H9 (cell line): ENCODE data around the gene DTWD2. TPM values are rescaled to one million over a fixed set of nuclear protein-coding genes. Genes with fewer than 3 reads are reported as not detected.

Experiments used
- DNase-seq: peaks from one replicate; pipeline ENCODE4 v3.0.0-alpha.2; 2017
- H2AFZ ChIP-seq: one replicate; pipeline ENCODE4 v1.6.1; 2013; ENCODE audit warnings: mild to moderate bottlenecking, low read length, control low read depth, moderate library complexity
- H2AK5ac ChIP-seq: 2 replicates; pipeline ENCODE4 v1.6.1; 2013; ENCODE audit warnings: low read length, control low read depth, mixed read lengths; ENCODE audit not compliant: insufficient read length
- H2BK120ac ChIP-seq: one replicate; pipeline ENCODE4 v1.6.1; 2013; ENCODE audit warnings: low read depth, mild to moderate bottlenecking, low read length, control low read depth, inconsistent platforms; ENCODE audit not compliant: poor library complexity, severe bottlenecking
- H2BK12ac ChIP-seq: 2 replicates; pipeline ENCODE4 v1.6.1; 2013; ENCODE audit warnings: low read length, control low read depth, mixed read lengths, low read depth; ENCODE audit not compliant: insufficient read length
- H2BK15ac ChIP-seq: 2 replicates; pipeline ENCODE4 v1.6.1; 2013; ENCODE audit warnings: low read depth, low read length, control low read depth
- H2BK20ac ChIP-seq: one replicate; pipeline ENCODE4 v1.6.1; 2013; ENCODE audit warnings: low read depth, mild to moderate bottlenecking, low read length, control low read depth, inconsistent platforms; ENCODE audit not compliant: poor library complexity, severe bottlenecking
- H2BK5ac ChIP-seq: 2 replicates; pipeline ENCODE4 v1.6.1; 2013; ENCODE audit warnings: low read length, control low read depth, mixed read lengths; ENCODE audit not compliant: insufficient read length
- H3K14ac ChIP-seq: 2 replicates; pipeline ENCODE4 v1.6.1; 2013; ENCODE audit warnings: low read length, control low read depth; ENCODE audit not compliant: insufficient read depth
- H3K18ac ChIP-seq: 2 replicates; pipeline ENCODE4 v1.6.1; 2013; ENCODE audit warnings: low read depth, mild to moderate bottlenecking, mixed read lengths, low read length, control low read depth; ENCODE audit not compliant: insufficient read length
- H3K23ac ChIP-seq: 2 replicates; pipeline ENCODE4 v1.6.1; 2013; ENCODE audit warnings: low read length, control low read depth, mixed read lengths, low read depth; ENCODE audit not compliant: insufficient read length
- H3K23me2 ChIP-seq: 2 replicates; pipeline ENCODE4 v1.6.1; 2013; ENCODE audit warnings: low read depth, mild to moderate bottlenecking, mixed read lengths, low read length, control low read depth; ENCODE audit not compliant: insufficient read length, poor library complexity, severe bottlenecking
- H3K27ac ChIP-seq: 2 replicates; pipeline ENCODE4 v1.5.1; 2013; ENCODE audit warnings: low read length, control low read depth, mixed read lengths, low read depth; ENCODE audit not compliant: insufficient read length
- H3K27me3 ChIP-seq: 2 replicates; pipeline ENCODE4 v1.6.1; 2013; ENCODE audit warnings: low read length, control low read depth, inconsistent platforms; ENCODE audit not compliant: insufficient read depth
- H3K4ac ChIP-seq: 2 replicates; pipeline ENCODE4 v1.6.1; 2013; ENCODE audit warnings: low read depth, mild to moderate bottlenecking, control low read depth, inconsistent platforms, low read length, moderate library complexity
- H3K4me1 ChIP-seq: 2 replicates; pipeline ENCODE4 v1.6.1; 2013; ENCODE audit warnings: low read length, control low read depth, inconsistent platforms; ENCODE audit not compliant: insufficient read depth
- H3K4me2 ChIP-seq: 2 replicates; pipeline ENCODE4 v1.6.1; 2013; ENCODE audit warnings: low read length, control low read depth, mixed read lengths; ENCODE audit not compliant: insufficient read length, insufficient read depth
- H3K56ac ChIP-seq: 2 replicates; pipeline ENCODE4 v1.6.1; 2013; ENCODE audit warnings: low read depth, mild to moderate bottlenecking, mixed read lengths, low read length, control low read depth; ENCODE audit not compliant: insufficient read length
- H3K79me1 ChIP-seq: 2 replicates; pipeline ENCODE4 v1.6.1; 2013; ENCODE audit warnings: low read depth, mild to moderate bottlenecking, moderate library complexity, low read length, control low read depth, inconsistent platforms; ENCODE audit not compliant: insufficient read depth, poor library complexity, severe bottlenecking
- H3K79me2 ChIP-seq: 2 replicates; pipeline ENCODE4 v1.6.1; 2013; ENCODE audit warnings: low read length, control low read depth, inconsistent platforms; ENCODE audit not compliant: insufficient read depth
- H3K9ac ChIP-seq: 2 replicates; pipeline ENCODE4 v1.6.1; 2013; ENCODE audit warnings: low read length, control low read depth, mixed read lengths; ENCODE audit not compliant: insufficient read length; ENCODE audit errors: extremely low read depth
- H3K9me3 ChIP-seq: one replicate; pipeline ENCODE4 v1.6.1; 2013; ENCODE audit warnings: low read depth, low read length, inconsistent platforms; ENCODE audit not compliant: control insufficient read depth
- H3T11ph ChIP-seq: one replicate; pipeline ENCODE4 v1.6.1; 2013; ENCODE audit warnings: mild to moderate bottlenecking, low read length, control low read depth, inconsistent platforms
- H4K20me1 ChIP-seq: one replicate; pipeline ENCODE4 v1.6.1; 2013; ENCODE audit not compliant: control insufficient read depth, insufficient read length, insufficient read depth
- H4K5ac ChIP-seq: 2 replicates; pipeline ENCODE4 v1.6.1; 2013; ENCODE audit warnings: low read depth, mild to moderate bottlenecking, mixed read lengths, low read length, control low read depth; ENCODE audit not compliant: insufficient read length
- H4K8ac ChIP-seq: replicated peaks from 2 replicates; pipeline ENCODE4 v1.6.1; 2013; ENCODE audit warnings: low read length, control low read depth, mixed read lengths, low read depth; ENCODE audit not compliant: insufficient read length
- H4K91ac ChIP-seq: 2 replicates; pipeline ENCODE4 v1.6.1; 2013; ENCODE audit warnings: low read depth, mild to moderate bottlenecking, moderate library complexity, mixed read lengths, low read length, control low read depth; ENCODE audit not compliant: insufficient read length
- H3K27ac Mint-ChIP-seq, 3 experiments: 2 replicates in 2 of 3; 3 replicates in 1 of 3; pipeline ENCODE4 v1.8.0; 2020 to 2021; ENCODE audit warnings: mixed read lengths in 3 of 3, mild to moderate bottlenecking in 1 of 3, moderate library complexity in 1 of 3
- H3K27me3 Mint-ChIP-seq: 2 replicates; pipeline ENCODE4 v1.8.0; 2021; ENCODE audit warnings: low read depth, mild to moderate bottlenecking, moderate library complexity, mixed read lengths
- H3K36me3 Mint-ChIP-seq, 3 experiments: 2 replicates in 2 of 3; 3 replicates in 1 of 3; pipeline ENCODE4 v1.8.0; 2020 to 2021; ENCODE audit warnings: low read depth in 3 of 3, mixed read lengths in 3 of 3; ENCODE audit not compliant: insufficient read depth in 1 of 3
- H3K4me1 Mint-ChIP-seq, 2 experiments: 2 replicates each; pipeline ENCODE4 v1.8.0; 2020; ENCODE audit warnings: mixed read lengths in 2 of 2
- H3K4me3 Mint-ChIP-seq, 2 experiments: 2 replicates in 1 of 2; 3 replicates in 1 of 2; pipeline ENCODE4 v1.8.0; 2020 to 2021; ENCODE audit warnings: mild to moderate bottlenecking in 2 of 2, mixed read lengths in 2 of 2, moderate library complexity in 1 of 2
- H3K9me3 Mint-ChIP-seq, 2 experiments: 2 replicates in 1 of 2; 3 replicates in 1 of 2; pipeline ENCODE4 v1.8.0; 2020; ENCODE audit warnings: mild to moderate bottlenecking in 2 of 2, mixed read lengths in 2 of 2, moderate library complexity in 1 of 2
- CTCF ChIP-seq: fragments of 200-600 bp; sonication (generic); conservative IDR thresholded peaks from 3 replicates; pipeline ENCODE4 v1.8.0; 2021; ENCODE audit warnings: antibody characterized with exemption, mild to moderate bottlenecking
- total RNA-seq: library from RNA; stranded (reverse); gene quantifications from 2 replicates; pipeline ENCODE4 v1.2.1, GENCODE V29; 2021

DTWD2 gene
- total RNA-seq, 1 experiment from 2014 or later, result 10.8 TPM

- no peak for DNase-seq
- H3K27ac Mint-ChIP-seq, result no peak overlapping the region
- Histone ChIP-seq H3T11ph (no peak overlapping the region), H3K9ac (no peak overlapping the region), H2BK12ac (no peak overlapping the region), H3K27me3 (no peaks in the 10 kb centered on the region), H3K9me3 (no peaks in the 10 kb centered on the region), H2AK5ac (no peak overlapping the region), H4K20me1 (no peaks in the 10 kb centered on the region), H2BK15ac (no peak overlapping the region), H2BK5ac (no peak overlapping the region), H3K18ac (no peak overlapping the region), H3K4me2 (no peak overlapping the region), H3K23me2 (no peaks in the 10 kb centered on the region), H3K23ac (no peak overlapping the region), H4K91ac (no peak overlapping the region), H3K27ac (no peak overlapping the region), H4K5ac (no peak overlapping the region), H3K79me2 (no peaks in the 10 kb centered on the region), H3K4me1 (no peaks in the 10 kb centered on the region), H3K56ac (no peak overlapping the region), H4K8ac (no peak overlapping the region), H2AFZ (no peak overlapping the region), H2BK120ac (no peak overlapping the region), H3K4ac (no peak overlapping the region), H2BK20ac (no peak overlapping the region), H3K14ac (no peak overlapping the region), H3K79me1 (no peaks in the 10 kb centered on the region)
- H3K36me3 Mint-ChIP-seq, result peaks cover 9 to 29% (median 13%) of the 10 kb centered on the region in 3 experiments
- H3K4me3 Mint-ChIP-seq, result no peak overlapping the region
- TF ChIP-seq CTCF, result no peak
- H3K27me3 Mint-ChIP-seq, result no peaks in the 10 kb centered on the region
- peaks cover 35 to 39% of the 10 kb centered on the region in 2 experiments for H3K9me3 Mint-ChIP-seq
- no peaks in the 10 kb centered on the region for H3K4me1 Mint-ChIP-seq
Observed at GRCh38 chr5:118875131-118875530, 113.2 kb downstream of the DTWD2 start.
